Fibroblast of skin of back (primary cell): Measurements from ENCODE around the gene MASP2.
A peak's percentile ranks its signal among the peaks of the same experiment; 100 is the strongest.
"Not testable (repeated sequence)": the region's sequence is repeated elsewhere in the genome, so short reads cannot be mapped to it uniquely, and the experiment has no call there.

Experiments used
- DNase-seq: peaks from one replicate; pipeline ENCODE4 v3.0.0-alpha.2; 2013

MASP2 gene

DNA sequence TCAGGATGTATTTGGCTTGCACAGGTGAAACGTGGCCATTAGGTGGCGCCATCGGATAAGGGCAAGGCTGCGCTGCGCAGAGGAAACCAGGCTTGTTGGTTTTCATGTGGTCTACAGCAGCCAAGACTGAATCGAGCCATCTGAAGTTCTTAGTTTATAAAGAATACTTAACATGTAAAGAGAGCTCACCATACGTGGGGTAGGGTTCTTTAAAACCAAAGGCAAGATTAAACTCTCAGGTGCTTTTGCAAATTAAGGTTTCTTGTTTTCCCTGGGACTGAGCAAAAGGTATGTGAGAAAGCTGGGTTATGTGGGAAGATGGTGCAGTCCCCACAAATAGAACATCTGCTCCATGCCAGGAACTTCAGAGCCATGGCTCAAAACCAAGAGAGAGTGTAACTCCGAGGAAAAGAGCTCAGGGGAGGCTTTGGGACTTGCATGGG lies 9.3 kb downstream of the MASP2 start:
- peak; percentile 73 for DNase-seq

DNA sequence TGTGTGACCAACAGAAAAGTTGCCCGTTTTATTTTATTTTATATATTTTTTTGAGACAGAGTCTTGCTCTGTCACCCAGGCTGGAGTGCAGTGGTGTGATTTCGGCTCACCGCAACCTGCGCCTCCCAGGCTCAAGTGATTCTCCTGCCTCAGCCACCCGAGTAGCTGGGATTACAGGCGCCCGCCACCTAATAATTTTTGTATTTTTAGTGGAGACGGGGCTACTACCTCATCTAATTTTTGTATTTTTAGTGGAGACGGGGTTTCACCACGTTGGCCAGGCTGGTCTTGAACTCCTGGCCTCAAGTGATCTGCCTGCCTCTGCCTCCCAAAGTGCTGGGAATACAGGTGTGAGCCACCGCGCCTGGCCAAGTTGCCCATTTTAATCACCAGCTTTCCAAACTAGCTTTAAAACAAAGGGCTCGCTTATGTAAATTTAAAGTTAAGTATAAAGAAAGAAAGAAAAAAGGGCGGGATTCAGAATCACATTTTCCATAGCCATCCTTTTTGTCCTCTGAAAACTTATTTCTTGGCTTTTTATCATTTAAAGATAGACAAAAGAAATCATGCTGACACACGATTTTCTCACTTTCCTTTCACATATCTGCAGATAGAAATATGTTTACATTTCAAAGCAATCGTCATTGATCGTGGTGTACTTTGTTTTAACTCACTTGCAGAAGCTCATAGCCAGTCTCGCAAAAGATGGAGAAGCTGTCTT lies 9.9 kb downstream of the MASP2 start:
- DNase-seq, result not testable (repeated sequence)

DNA sequence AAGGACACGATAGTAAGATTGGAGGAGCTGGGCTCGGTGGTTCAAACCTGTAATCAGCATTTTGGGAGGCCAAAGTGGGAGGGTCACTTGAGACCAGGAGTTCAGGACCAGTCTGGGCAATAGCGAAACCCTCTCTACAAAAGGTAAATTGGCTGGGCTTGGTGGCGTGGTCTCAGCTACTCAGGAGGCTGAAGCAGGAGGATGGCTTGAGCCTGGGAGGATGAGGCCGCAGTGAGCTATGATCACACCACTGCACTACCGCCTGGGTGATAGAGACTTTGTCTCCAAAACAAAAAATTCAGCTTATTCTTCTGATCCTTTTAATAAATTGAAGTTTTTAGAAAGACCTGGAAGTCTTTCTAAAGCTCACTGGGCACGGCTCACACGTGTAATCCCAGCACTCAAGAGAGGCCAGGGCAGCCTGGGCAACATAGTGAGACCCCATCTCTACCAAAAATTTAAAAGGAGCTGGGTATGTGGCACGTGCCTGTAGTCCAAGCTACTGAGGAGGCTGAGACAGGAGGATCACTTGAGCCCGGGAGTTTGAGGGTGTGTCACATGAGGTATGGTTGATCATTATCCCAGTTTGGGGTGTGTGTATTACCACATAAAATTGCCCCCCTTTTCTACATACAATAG lies 15.3 kb downstream of the MASP2 start:
- DNase-seq, result no peak

DNA sequence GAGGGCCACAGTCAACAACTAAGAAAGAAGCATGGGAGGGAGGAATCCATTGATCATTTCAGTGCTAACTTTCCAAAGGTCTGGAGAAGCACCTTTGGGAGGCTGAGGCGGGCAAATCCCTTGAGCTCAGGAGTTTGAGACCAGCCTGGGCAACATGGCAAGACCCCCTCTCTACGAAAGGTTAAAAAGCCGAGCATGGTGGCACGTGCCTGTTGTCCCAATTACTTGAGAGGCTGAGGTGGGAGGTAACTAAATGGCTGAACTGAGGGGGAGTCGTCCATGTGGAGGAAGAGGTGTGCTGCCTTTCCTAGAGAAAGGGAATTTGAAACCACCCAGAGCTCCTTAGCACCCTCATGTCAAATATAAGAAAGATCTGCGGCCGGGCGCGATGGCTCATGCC lies 16.2 kb downstream of the MASP2 start:
- DNase-seq, result no peak

DNA sequence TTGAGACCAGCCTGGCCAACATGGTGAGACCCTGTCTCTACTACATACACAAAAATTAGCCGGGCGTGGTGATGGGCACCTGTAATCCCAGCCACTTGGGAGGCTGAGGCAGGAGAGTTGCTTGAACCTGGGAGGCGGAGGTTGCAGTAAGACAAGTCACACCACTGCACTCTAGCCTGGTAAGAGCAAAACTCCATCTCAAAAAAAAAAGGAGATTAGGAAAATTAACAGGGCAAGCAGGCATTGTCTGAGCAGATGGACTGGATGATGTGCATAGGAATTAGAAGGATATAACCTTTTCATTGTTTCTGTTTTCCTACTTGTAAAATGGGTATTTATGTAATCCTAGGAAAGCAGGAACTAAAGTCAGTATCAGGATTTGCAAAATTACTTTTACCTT lies 19.0 kb downstream of the MASP2 start:
- no peak for DNase-seq

DNA sequence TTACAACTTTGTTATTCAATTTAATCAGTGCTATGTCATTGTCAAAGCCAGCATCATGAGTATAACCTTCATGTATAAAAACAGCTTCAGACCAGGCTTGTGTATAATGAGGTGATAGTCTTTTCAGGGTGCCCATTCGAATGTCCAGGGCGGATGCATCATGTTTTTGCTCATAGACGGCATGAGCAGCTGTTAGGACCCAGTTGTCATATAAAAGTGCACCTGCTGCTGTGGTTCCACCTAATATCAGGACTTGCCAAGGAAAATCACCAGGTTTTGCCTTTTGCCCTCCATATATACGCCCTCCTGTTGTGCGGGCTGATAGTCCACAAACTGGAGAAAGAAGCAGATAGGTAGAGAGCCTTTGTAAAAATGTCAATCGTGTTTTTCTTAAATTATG lies 19.7 kb downstream of the MASP2 start:
- no peak for DNase-seq

DNA sequence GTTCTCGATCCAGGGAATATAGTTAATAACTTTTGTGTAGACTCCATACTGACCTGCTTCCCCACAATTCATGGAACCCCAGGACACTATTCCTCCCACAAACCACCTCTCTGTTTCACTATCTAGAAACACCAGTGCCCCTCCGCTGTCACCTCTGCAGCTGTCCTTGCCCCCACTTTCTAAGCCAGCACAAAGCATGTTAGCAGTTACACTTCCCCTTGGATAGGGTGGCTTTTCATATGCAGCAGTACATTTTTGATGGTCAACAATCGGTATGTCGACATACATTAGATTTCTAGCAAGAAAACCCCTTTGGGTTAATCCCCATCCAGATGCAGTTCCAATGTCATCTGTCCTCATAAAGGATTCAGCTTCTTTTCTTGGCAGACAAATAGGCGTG lies 20.1 kb downstream of the MASP2 start:
- DNase-seq, result no peak

DNA sequence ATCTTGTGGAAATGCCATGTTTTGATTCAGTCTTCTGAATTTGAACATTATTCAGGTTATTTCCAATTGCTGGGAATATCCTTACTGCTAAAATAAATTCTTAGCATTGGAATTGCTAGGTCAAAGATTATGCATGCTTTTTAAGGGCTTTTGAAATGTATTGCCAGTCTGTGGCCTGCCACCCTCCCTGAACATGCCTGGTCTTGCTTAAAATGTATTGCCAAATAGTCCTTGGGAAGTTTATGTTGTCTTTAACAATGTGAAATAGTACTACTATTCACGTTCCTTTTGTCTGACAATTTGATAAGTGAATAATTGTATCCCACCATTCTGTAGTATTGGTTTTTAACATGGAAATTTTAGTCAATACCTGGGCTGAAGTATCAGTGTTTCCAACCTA lies 21.0 kb downstream of the MASP2 start:
- DNase-seq, result no peak

DNA sequence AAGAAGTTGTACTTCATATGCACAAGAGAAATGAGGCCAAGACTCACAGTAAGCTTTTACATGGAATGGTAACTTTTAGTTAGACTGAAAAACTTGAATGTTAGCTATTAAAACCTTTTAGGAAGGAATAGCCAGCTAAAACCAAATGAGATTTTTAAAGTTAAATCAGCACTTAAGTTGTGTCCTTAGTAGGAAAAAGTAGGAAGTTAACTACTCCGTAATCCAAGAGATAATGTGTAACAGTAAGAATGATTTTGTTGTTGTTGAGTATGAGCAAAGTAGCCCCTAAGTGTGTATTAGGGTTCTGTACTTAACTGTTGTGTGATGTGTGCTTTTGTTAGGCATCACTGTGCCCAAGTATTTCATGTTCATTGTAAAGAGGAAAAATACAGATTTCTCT lies 21.4 kb downstream of the MASP2 start:
- DNase-seq, result no peak

DNA sequence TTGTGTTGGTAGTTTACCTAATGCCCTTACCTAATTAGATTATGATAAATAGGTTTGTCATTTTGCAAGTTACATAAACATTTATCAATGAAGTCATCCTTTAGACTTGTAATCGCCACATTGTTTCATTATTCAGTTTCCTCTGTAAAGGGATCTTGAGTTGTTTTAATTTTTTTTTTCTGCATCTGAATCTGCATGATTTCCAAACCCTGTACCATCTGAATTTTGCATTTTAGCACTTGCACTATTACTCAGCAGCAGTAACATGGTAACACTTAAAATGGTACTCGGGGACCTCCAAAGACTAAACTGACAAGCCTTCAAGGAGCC lies 22.2 kb downstream of the MASP2 start:
- no peak for DNase-seq

DNA sequence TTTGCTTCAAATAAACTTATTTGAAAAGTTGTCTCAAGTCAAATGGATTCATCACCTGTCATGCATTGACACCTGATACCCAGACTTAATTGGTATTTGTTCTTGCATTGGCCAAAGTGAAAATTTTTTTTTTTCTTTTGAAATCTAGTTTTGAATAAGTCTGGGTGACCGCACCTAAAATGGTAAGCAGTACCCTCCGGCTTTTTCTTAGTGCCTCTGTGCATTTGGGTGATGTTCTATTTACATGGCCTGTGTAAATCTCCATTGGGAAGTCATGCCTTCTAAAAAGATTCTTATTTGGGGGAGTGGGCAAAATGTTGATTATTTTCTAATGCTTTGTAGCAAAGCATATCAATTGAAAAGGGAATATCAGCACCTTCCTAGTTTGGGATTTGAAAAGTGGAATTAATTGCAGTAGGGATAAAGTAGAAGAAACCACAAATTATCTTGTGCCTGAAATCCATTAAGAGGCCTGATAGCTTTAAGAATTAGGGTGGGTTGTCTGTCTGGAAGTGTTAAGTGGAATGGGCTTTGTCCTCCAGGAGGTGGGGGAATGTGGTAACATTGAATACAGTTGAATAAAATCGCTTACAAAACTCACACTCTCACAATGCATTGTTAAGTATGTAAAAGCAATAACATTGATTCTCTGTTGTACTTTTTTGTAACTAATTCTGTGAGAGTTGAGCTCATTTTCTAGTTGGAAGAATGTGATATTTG lies 22.7 kb downstream of the MASP2 start:
- no peak for DNase-seq

DNA sequence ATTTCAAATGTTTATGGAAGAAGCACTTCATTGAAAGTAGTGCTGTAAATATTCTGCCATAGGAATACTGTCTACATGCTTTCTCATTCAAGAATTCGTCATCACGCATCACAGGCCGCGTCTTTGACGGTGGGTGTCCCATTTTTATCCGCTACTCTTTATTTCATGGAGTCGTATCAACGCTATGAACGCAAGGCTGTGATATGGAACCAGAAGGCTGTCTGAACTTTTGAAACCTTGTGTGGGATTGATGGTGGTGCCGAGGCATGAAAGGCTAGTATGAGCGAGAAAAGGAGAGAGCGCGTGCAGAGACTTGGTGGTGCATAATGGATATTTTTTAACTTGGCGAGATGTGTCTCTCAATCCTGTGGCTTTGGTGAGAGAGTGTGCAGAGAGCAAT lies 23.8 kb downstream of the MASP2 start:
- no peak for DNase-seq

DNA sequence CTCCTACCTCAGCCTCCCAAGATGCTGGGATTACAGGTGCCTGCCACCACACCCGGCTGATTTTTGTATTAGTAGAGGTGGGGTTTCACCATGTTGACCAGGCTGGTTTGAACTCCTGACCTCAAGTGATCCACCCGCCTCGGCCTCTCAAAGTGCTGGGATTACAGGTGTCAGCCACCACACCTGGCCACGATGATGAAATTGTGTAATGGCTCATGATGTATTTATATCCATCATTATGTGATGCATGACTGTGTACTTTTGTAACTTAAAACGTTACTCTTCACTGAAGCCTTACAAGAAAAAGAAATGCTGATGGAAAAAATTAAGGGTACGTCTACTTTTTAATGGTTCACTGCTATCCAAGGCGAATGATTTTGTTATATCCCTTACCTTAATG lies 27.1 kb downstream of the MASP2 start:
- DNase-seq, result no peak

DNA sequence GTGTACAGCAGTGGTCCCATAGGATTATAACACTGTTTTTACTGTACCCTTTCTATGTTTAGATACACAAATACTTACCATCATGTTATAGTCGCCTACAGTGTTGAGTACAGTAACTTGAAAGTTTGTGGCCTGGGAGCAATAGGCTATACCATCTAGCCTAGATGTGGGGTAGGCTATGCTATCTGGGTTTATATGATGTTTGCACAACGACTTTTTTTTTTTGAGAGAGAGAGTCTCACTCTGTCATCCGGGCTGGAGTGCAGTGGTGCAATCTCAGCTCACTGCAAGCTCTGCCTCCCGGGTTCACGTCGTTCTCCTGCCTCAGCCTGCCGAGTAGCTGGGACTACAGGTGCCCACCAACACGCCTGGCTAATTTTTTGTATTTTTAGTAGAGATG lies 27.7 kb downstream of the MASP2 start:
- DNase-seq, result not testable (repeated sequence)

DNA sequence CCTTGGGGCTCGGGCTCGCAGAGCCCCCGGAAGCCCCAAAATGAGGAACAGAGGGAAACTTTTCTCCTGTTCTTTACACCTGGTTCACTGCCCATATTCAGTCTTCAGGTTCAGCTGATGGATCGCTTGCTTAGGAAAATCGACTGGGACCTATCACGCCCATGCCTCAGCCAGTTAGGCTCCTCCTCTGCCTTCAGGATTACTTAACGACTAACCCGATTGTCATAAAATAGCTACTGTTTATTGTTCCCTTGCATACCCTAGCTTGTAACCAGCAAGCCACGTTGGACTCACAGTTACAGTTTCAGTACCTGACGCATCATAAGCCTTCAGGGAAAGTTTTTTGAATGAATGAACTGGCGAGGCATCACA lies 33.9 kb downstream of the MASP2 start:
- no peak for DNase-seq

DNA sequence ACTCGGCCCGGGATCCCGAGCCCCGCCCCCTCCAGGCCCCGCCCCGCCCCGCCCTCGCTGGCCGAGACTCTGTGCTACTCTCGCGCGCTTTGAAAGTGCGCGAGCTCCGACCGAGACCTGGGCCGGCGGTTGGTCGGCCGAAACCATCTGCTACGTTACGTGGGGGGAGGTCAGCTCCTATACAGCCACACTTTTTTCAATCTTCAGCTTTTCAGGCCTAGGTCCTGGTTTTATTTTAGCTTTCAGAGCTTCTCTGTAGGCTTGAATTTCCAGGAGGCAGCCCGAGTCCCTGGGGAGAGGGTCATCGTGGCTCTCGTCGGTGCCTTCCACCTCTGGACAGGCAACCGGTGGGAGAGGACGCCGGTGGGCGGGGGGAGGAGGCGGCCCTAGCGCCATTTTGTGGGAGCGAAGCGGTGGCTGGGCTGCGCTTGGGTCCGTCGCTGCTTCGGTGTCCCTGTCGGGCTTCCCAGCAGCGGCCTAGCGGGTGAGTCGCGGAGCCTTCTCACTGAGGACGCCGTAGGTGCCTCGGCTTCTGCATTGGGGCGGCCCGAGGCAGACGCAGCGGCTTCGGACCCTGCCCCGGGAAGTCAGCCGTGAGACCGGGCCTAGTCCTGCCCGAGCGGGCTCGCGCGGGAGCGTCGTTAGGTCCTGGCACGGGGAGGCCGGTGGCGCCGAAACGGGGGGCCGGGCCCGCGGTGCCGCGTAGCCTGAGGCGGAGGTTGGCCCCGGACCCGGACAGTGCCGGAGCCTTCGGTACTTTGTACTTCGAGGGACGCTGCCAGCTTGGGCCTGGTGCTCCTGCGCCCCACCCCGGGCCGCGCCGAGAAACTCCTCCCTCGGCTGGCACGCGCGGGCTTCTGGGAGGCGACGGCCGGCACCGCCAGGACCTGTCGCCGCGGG lies 34.5 kb downstream of the MASP2 start, which contains the start of gene TARDBP:
TARDBP (plus strand) TSS at position 395 of the 900 bp plus-strand sequence. CDS start 1,074 bp downstream, outside the sequence.
- DNase-seq, result peak; percentile 87

DNA sequence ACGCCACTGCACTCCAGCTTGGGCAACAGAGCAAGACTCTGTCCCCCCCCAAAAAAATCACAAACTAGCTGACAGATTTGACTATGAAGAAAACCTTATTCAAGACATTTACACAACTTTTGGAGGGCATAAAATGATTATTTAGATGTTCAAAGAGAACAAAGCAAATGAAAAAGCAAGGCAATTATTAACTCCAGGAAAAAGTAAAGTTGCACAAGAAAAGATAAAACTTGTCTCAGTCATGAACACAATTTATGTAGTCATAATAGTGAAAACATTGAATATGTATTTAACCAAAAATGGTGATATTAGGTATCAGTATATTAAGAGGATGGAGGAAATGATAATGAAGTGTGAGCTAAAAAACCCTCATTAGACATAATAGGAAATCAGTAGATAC lies 46.5 kb downstream of the MASP2 start:
- DNase-seq, result no peak

DNA sequence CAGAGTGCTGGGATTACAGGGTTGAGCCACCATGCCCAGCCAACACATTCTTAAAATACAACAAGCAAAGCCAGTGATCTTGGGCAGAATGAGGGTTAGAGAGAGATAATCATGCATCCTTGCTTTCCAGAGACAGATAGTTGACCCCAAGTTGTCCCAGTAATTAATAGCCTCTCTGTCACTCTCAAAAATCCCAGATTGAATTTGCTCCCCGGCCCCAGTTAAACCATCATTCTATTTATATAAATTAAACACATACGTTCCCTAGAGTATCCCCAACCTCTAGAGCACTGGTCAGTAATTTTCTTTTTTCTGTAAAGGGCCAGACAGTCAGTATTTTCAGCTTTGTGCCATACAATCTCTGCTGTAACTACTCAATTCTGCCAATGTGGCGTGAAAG lies 50.9 kb downstream of the MASP2 start:
- no peak for DNase-seq

DNA sequence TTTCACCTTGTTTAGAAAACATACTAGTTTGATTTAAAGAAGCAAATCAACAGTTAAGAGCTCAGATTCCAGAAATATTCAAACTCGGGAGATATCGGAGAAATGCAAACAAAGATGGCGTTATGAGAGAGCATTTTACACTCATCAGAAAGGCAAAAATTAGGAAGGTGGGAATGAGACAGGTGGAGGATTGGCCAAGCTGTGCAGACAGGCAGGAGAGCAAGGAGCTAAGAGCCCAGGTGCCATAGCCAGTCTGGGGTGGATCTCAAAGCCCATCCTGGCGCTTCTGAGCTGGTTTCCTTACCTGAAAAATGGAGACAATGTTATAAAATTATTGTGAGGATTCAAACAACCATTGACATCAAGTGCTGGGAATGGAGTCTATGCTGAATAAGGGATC lies 54.2 kb downstream of the MASP2 start:
- DNase-seq, result no peak

DNA sequence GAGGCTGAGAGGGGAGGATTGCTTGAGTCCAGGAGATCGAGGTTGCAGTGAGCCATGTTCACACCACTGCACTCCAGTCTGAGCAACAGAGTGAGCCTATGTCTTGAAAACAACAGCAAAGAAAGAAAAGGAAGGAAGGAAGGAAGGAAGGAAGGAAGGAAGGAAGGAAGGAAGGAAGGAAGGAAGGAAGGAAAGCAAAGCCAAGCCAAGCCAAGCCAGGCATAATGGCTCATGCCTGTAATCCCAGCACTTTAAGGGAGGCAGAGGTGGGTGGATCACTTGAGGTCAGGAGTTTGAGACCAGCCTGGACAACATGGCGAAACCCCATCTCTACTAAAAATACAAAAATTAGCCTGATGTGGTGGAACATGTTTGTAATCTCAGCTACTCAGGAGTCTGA lies 55.0 kb downstream of the MASP2 start:
- DNase-seq, result not testable (repeated sequence)

DNA sequence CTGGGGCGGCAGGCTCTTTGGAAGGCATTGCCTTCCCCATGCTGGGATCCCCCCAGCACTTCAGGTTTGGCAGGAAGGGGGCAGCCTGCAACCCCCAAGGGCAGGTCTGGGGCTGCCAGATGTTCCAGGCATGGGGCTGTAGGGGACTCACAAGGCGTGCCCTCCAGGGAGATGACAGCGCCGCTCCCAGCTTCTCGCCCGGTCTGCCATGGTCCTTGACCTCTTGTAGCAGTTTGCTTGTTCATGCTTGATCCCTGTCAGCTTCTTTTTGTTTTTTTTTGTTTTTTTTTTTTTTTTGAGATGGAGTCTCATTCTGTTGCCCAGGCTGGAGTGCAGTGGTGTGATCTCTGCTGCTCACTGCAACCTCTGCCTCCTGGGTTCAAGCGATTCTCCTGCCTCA lies 56.2 kb downstream of the MASP2 start:
- DNase-seq, result no peak

DNA sequence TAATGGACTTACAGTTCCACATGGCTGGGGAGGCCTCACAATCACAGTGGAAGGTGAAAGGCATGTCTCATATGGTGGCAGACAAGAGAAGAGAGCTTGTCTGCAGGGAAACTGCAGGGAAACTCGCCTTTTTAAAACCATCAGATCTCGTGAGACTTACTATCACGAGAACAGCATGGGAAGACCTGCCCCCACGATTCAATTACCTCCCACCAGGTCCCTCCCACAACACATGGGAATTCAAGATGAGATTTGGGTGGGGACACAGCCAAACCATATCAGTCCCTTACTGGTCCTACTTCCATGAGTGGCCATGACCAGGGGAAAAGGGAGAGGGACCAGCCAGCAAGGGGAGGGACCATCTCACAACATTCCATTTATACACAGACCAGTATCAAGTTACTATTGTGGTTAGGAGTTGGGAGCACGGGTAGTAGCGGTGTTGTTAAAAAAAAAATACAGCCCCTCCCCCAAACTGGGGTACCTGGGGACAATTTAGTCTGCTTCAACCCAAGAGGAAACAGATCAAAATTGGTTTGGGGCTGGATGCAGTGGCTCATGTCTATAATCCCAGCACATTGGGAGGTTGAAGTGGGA lies 57.0 kb downstream of the MASP2 start:
- DNase-seq, result peak; percentile 30

DNA sequence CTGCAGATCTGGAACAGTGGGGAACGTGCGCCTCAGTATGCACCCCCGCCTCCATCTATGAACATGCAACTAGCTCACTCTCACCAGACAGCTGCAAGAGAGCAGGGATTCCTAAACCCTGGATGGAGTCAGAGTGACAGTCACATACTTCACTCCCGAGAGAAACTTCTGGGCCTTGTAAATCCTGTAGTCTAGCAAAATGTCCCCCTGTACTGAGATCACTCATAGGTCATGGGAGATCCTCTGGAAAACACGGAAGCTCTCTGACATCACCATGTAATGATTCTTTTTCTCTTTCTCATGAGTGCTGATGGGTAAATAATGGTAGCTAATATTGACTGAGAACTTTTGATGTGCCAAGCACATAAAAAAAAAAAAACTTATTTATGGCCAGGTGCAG lies 57.9 kb downstream of the MASP2 start:
- no peak for DNase-seq
